BE2C (cell line): ENCODE measurements around the gene ADCY10.

Experiments used
- DNase-seq: peaks from one replicate; pipeline ENCODE4 v3.0.0-alpha.2; 2020
- H3K27me3 ChIP-seq: fragments of 250-450 bp; sonication (Bioruptor Pico); 2 replicates; pipeline ENCODE4 v1.5.1; 2020; ENCODE audit warnings: mild to moderate bottlenecking
- H3K36me3 ChIP-seq: fragments of 250-450 bp; sonication (Bioruptor Pico); 2 replicates; pipeline ENCODE4 v1.5.1; 2020; ENCODE audit warnings: mild to moderate bottlenecking
- H3K4me1 ChIP-seq: fragments of 250-450 bp; sonication (Bioruptor Pico); 2 replicates; pipeline ENCODE4 v1.5.1; 2020
- H3K4me3 ChIP-seq: 2 replicates; pipeline ENCODE4 v1.5.1; 2011; ENCODE audit warnings: low read depth, low read length
- H3K9me3 ChIP-seq: fragments of 250-450 bp; sonication (Bioruptor Pico); 2 replicates; pipeline ENCODE4 v1.5.1; 2020
- CTCF ChIP-seq: IDR thresholded peaks from 2 replicates; pipeline ENCODE4 v1.5.1; 2012; ENCODE audit warnings: mild to moderate bottlenecking, low read depth, low read length

The ADCY10 gene

GRCh38 chr1:167923324-167924056 lies 9.6 kb upstream of the ADCY10 start:
- DNase-seq = no peak

GRCh38 chr1:167922611-167923074 lies 8.7 kb upstream of the ADCY10 start:
- no peak for TF ChIP-seq CTCF
- no peak for DNase-seq
- Histone ChIP-seq H3K4me3 (no peak overlapping the region), H3K27me3 (no peaks in the 10 kb centered on the region), H3K4me1 (peaks cover 4% of the 10 kb centered on the region; the same call in 1 of the 2 replicates), H3K36me3 (no peaks in the 10 kb centered on the region; the same call in 1 of the 2 replicates), H3K9me3 (no peaks in the 10 kb centered on the region)

More at GRCh38 chr1:167923324-167924056, 9.6 kb upstream of the ADCY10 start:
- no peaks in the 10 kb centered on the region for H3K27me3 ChIP-seq
- no peaks in the 10 kb centered on the region; the same call in 1 of the 2 replicates for H3K36me3 ChIP-seq
- peaks cover 4% of the 10 kb centered on the region; the same call in 1 of the 2 replicates for H3K4me1 ChIP-seq
- no peak for TF ChIP-seq CTCF
- H3K9me3 ChIP-seq = no peaks in the 10 kb centered on the region
- H3K4me3 ChIP-seq = no peak overlapping the region

- Histone ChIP-seq H3K36me3 (no peaks in the 10 kb centered on the region; the same call in none of the 2 replicates), H3K27me3 (no peaks in the 10 kb centered on the region), H3K4me3 (no peak overlapping the region), H3K9me3 (no peaks in the 10 kb centered on the region), H3K4me1 (peaks cover 2% of the 10 kb centered on the region; the same call in 1 of the 2 replicates)
- DNase-seq = no peak
- no peak for TF ChIP-seq CTCF
Measured at GRCh38 chr1:167922023-167922422, 8.1 kb upstream of the ADCY10 start.

- Histone ChIP-seq H3K4me1 (peaks cover 3% of the 10 kb centered on the region; the same call in 1 of the 2 replicates), H3K4me3 (no peak overlapping the region), H3K27me3 (no peaks in the 10 kb centered on the region), H3K9me3 (no peaks in the 10 kb centered on the region), H3K36me3 (no peaks in the 10 kb centered on the region; the same call in none of the 2 replicates)
- no peak for DNase-seq
- no peak for TF ChIP-seq CTCF
Measured at GRCh38 chr1:167916766-167917511, 3.0 kb upstream of the ADCY10 start.

GRCh38 chr1:167915569-167915968 lies 1.6 kb upstream of the ADCY10 start:
- no peak for TF ChIP-seq CTCF
- Histone ChIP-seq H3K9me3 (no peaks in the 10 kb centered on the region), H3K4me3 (no peak overlapping the region), H3K4me1 (peaks cover 3% of the 10 kb centered on the region; the same call in 1 of the 2 replicates), H3K27me3 (no peaks in the 10 kb centered on the region), H3K36me3 (no peaks in the 10 kb centered on the region; the same call in none of the 2 replicates)
- no peak for DNase-seq
